SK-N-SH (cell line): ENCODE measurements around the gene CNOT1. TPM values are rescaled to one million over a fixed set of nuclear protein-coding genes. Genes with fewer than 3 reads are reported as not detected.

Source experiments
- CTCF ChIA-PET: fragments of 300-600, 350-600 bp; formaldehyde crosslinking; extraction: SDS; loops from one replicate; lab custom pipeline; 2021; lab: Yijun Ruan, JAX
- POLR2A ChIA-PET: fragments of 350-600 bp; sonication (Branson Sonifier 250); formaldehyde crosslinking; extraction: SDS; loops from one replicate; lab custom pipeline; 2020; ENCODE audit warnings: antibody characterized with exemption, inconsistent platforms; lab: Yijun Ruan, JAX
- DNase-seq: peaks from one replicate; pipeline ENCODE4 v3.0.0; 2012
- H2AFZ ChIP-seq: fragments of 200-600 bp; sonication (generic); 2 replicates; pipeline ENCODE4 v1.8.1; 2016; ENCODE audit warnings: antibody characterized with exemption, mild to moderate bottlenecking, low read depth
- H3F3A ChIP-seq: fragments of 200-600 bp; sonication (generic); replicated peaks from 2 replicates; pipeline ENCODE3; 2016; ENCODE audit warnings: antibody characterized with exemption, mild to moderate bottlenecking; ENCODE audit not compliant: insufficient read depth
- H3K27ac ChIP-seq, 2 experiments: fragments of 200-500 bp in 1 of 2; fragments of 200-600 bp in 1 of 2; sonication (Bioruptor generic) in 1 of 2; sonication (generic), shearing (Covaris generic) in 1 of 2; 2 replicates each; pipeline versions ENCODE4 v1.5.1 to v1.6.1; 2014 to 2016; ENCODE audit warnings: low read depth in 2 of 2, inconsistent platforms in 1 of 2, low read length in 1 of 2, mild to moderate bottlenecking in 1 of 2, mixed read lengths in 1 of 2
- H3K27me3 ChIP-seq: fragments of 200-600 bp; sonication (generic), shearing (Covaris generic); 2 replicates; pipeline ENCODE4 v1.6.1; 2016; ENCODE audit warnings: mixed run types; ENCODE audit not compliant: insufficient read depth
- H3K36me3 ChIP-seq, 2 experiments: fragments of 200-500 bp in 1 of 2; fragments of 200-600 bp in 1 of 2; sonication (Bioruptor generic) in 1 of 2; sonication (generic) in 1 of 2; replicated peaks in 1 of 2; 2 replicates each; pipeline versions ENCODE3 to v1.5.1; 2014 to 2016; ENCODE audit warnings: low read length in 1 of 2, mild to moderate bottlenecking in 1 of 2; ENCODE audit not compliant: insufficient read depth in 2 of 2, control insufficient read depth in 1 of 2
- H3K4me1 ChIP-seq, 2 experiments: fragments of 200-500 bp in 1 of 2; fragments of 200-600 bp in 1 of 2; sonication (Bioruptor generic) in 1 of 2; sonication (generic), shearing (Covaris generic) in 1 of 2; 2 replicates each; pipeline versions ENCODE4 v1.5.1 to v1.6.1; 2014 to 2016; ENCODE audit warnings: low read depth in 1 of 2, low read length in 1 of 2, mixed run types in 1 of 2; ENCODE audit not compliant: insufficient read depth in 2 of 2, control insufficient read depth in 1 of 2
- H3K4me2 ChIP-seq: fragments of 200-600 bp; sonication (generic), shearing (Covaris generic); 2 replicates; pipeline ENCODE4 v1.6.1; 2017; ENCODE audit warnings: mixed run types
- H3K4me3 ChIP-seq, 2 experiments: fragments of 200-500 bp in 1 of 2; fragments of 200-600 bp in 1 of 2; sonication (Bioruptor generic) in 1 of 2; sonication (generic), shearing (Covaris generic) in 1 of 2; 2 replicates each; pipeline versions ENCODE4 v1.5.1 to v1.8.1; 2014 to 2016; ENCODE audit warnings: low read depth in 2 of 2, inconsistent platforms in 1 of 2, low read length in 1 of 2, mild to moderate bottlenecking in 1 of 2, mixed read lengths in 1 of 2, moderate library complexity in 1 of 2
- H3K79me2 ChIP-seq: fragments of 200-600 bp; sonication (generic); 2 replicates; pipeline ENCODE4 v1.8.1; 2017; ENCODE audit warnings: mild to moderate bottlenecking; ENCODE audit not compliant: insufficient read depth
- H3K9ac ChIP-seq: fragments of 200-600 bp; sonication (generic); 2 replicates; pipeline ENCODE4 v1.6.1; 2017; ENCODE audit warnings: mixed run types
- H3K9me2 ChIP-seq: fragments of 200-600 bp; sonication (generic); 2 replicates; pipeline ENCODE4 v1.6.1; 2017; ENCODE audit warnings: mixed run types
- H3K9me3 ChIP-seq: fragments of 200-600 bp; sonication (generic); 2 replicates; pipeline ENCODE4 v1.6.1; 2017; ENCODE audit warnings: mixed run types, mild to moderate bottlenecking, moderate library complexity
- H4K20me1 ChIP-seq: fragments of 200-600 bp; sonication (generic); 2 replicates; pipeline ENCODE4 v1.6.1; 2017; ENCODE audit warnings: mild to moderate bottlenecking, mixed run types; ENCODE audit not compliant: insufficient read depth
- CTCF ChIP-seq: fragments of 200-600 bp; sonication (generic); IDR thresholded peaks from 2 replicates; pipeline ENCODE4 v1.6.1; 2017; ENCODE audit warnings: antibody characterized with exemption, mild to moderate bottlenecking, moderate library complexity
- EP300 ChIP-seq, 2 experiments: IDR thresholded peaks; 2 replicates each; pipeline versions ENCODE4 v1.4.0 to v1.6.1; 2012; ENCODE audit warnings: borderline replicate concordance in 1 of 2, low read depth in 1 of 2, low read length in 1 of 2
- EZH2phosphoT487 ChIP-seq: fragments of 200-600 bp; sonication (generic); IDR thresholded peaks from 2 replicates; pipeline ENCODE4 v1.6.1; 2017; ENCODE audit warnings: low read depth, mixed run types, mild to moderate bottlenecking, antibody characterized with exemption, moderate library complexity, borderline replicate concordance
- GABPA ChIP-seq: IDR thresholded peaks from 2 replicates; pipeline ENCODE4 v1.4.0; 2012; ENCODE audit warnings: low read depth, mild to moderate bottlenecking
- GATA2 ChIP-seq: sonication (generic); formaldehyde crosslinking; IDR thresholded peaks from 2 replicates; pipeline ENCODE4 v1.5.0; 2020; ENCODE audit warnings: mild to moderate bottlenecking, missing genetic modification reagents
- MEF2A ChIP-seq: IDR thresholded peaks from 2 replicates; pipeline ENCODE4 v1.4.0; 2012; ENCODE audit warnings: low read depth, borderline replicate concordance
- NFIC ChIP-seq: IDR thresholded peaks from 2 replicates; pipeline ENCODE4 v1.4.0; 2012; ENCODE audit warnings: borderline replicate concordance
- SMC3 ChIP-seq: IDR thresholded peaks from 2 replicates; pipeline ENCODE4 v1.6.1; 2012; ENCODE audit warnings: low read depth, low read length, improper control_type of control experiment
- TCF12 ChIP-seq: IDR thresholded peaks from 2 replicates; pipeline ENCODE4 v1.4.0; 2012
- TEAD4 ChIP-seq: IDR thresholded peaks from 2 replicates; pipeline ENCODE4 v1.4.0; 2012; ENCODE audit warnings: mild to moderate bottlenecking, borderline replicate concordance; ENCODE audit not compliant: insufficient read depth
- USF2 ChIP-seq: fragments of 150-350 bp; IDR thresholded peaks from 2 replicates; pipeline ENCODE4 v1.6.1; 2017; ENCODE audit warnings: antibody characterized with exemption, low read length, low read depth, borderline replicate concordance
- WGBS: methylation state at CpG from one replicate; pipeline ENCODE4 v1.1.6; 2017; ENCODE audit warnings: low lambda C conversion rate; 5-methylcytosine and 5-hydroxymethylcytosine counted together
- polyA plus RNA-seq, 3 experiments: library from polyadenylated mRNA; depleted of rRNA; stranded (reverse); fragments of >200 nt; gene quantifications; 2 replicates each; pipeline ENCODE4 v1.2.3, GENCODE V29; 2012

Gene CNOT1
- polyA plus RNA-seq, 1 of the 3 experiments (the other 2 are of a cell fraction): 77.8 TPM

- Histone ChIP-seq H3K79me2 (no peaks in the 10 kb centered on the region), H3K27ac (no peak overlapping the region), H3F3A (peaks cover 3% of the 10 kb centered on the region), H3K27me3 (no peaks in the 10 kb centered on the region), H3K36me3 (no peaks in the 10 kb centered on the region), H2AFZ (no peak overlapping the region), H3K9me3 (no peaks in the 10 kb centered on the region), H3K4me1 (no peaks in the 10 kb centered on the region; a peak in 1 of 4 replicates), H3K9ac (no peak overlapping the region), H3K4me2 (no peak overlapping the region), H3K4me3 (no peak overlapping the region), H4K20me1 (no peaks in the 10 kb centered on the region), H3K9me2 (no peaks in the 10 kb centered on the region)
- WGBS: 75% methylated on average over 4 of the region's 4 CpGs
- no peak for DNase-seq
- TF ChIP-seq TEAD4: no peak
- TF ChIP-seq SMC3: no peak
- no peak for TF ChIP-seq USF2
- TF ChIP-seq GABPA: no peak
- ChIA-PET CTCF (interaction anchor here (1.1 to 6.8 kb wide), 4 partner anchors 13 to 138 kb away, joined by 3 to 34 read pairs (median 12); no protein-coding TSS in a partner anchor), POLR2A (no interaction called here)
These were observed 154.5 kb downstream of the CNOT1 start for GRCh38 chr16:58475091-58475619.

GRCh38 chr16:58474296-58474695, 155.3 kb downstream of the CNOT1 start:
- H3K4me3 ChIP-seq: no peak overlapping the region
- H3K27ac ChIP-seq: no peak overlapping the region
- peaks cover 3% of the 10 kb centered on the region for H3F3A ChIP-seq
- H3K36me3 ChIP-seq: no peaks in the 10 kb centered on the region
- no peaks in the 10 kb centered on the region for H3K9me2 ChIP-seq
- H3K9me3 ChIP-seq: no peaks in the 10 kb centered on the region
- no peaks in the 10 kb centered on the region for H3K79me2 ChIP-seq
- H3K4me2 ChIP-seq: no peak overlapping the region
- no peak overlapping the region for H3K9ac ChIP-seq
- ChIA-PET POLR2A (no interaction called here), CTCF (interaction anchor here (1.1 to 6.8 kb wide), 4 partner anchors 9 to 137 kb away, joined by 3 to 34 read pairs (median 12); no protein-coding TSS in a partner anchor)
- H2AFZ ChIP-seq: no peak overlapping the region
- no peak for DNase-seq
- H4K20me1 ChIP-seq: no peaks in the 10 kb centered on the region
- TF ChIP-seq GATA2 (CRISPR knock-in tag) (no peak), NFIC (no peak), TCF12 (no peak), EP300 (IDR thresholded peaks at IDR 0.05; ENCODE audit: borderline replicate concordance in 1 of 2, low read depth in 1 of 2, low read length in 1 of 2) (no peak), MEF2A (no peak), CTCF (no peak), EZH2phosphoT487 (no peak)
- no peaks in the 10 kb centered on the region for H3K27me3 ChIP-seq
- WGBS: 89% methylated on average over 10 of the region's 10 CpGs
- H3K4me1 ChIP-seq: no peaks in the 10 kb centered on the region; a peak in 1 of 4 replicates
